Endothelial cell of umbilical vein (primary cell): Measurements from ENCODE around the gene TTC23L. TPM values are rescaled to one million over a fixed set of nuclear protein-coding genes. Genes with fewer than 3 reads are reported as not detected.

Source experiments
- BruUV-seq: library from RNA; stranded (reverse); fragments of 400-500 nt; replicated peaks from 2 replicates; lab custom pipeline; 2021; lab: Mats Ljungman, UMichigan
- CTCF ChIA-PET: fragments of 300-600, 350-600 bp; sonication (Branson Sonifier 250); formaldehyde crosslinking; loops from one replicate; lab custom pipeline; 2021; ENCODE audit warnings: antibody characterized with exemption, inconsistent platforms; lab: Charles Lee
- POLR2A ChIA-PET: fragments of 300-600, 350-600 bp; sonication (Branson Sonifier 250); formaldehyde crosslinking; loops from one replicate; lab custom pipeline; 2021; ENCODE audit warnings: antibody characterized with exemption, inconsistent platforms; lab: Charles Lee
- DNase-seq: peaks from one replicate; pipeline ENCODE4 v3.0.0-alpha.2; 2011; ENCODE audit warnings: low read depth, low spot score
- FAIRE-seq: peaks from 2 replicates; lab custom pipeline; 2011; peaks lifted over from hg19 to GRCh38; lab: Jason Lieb, UNC
- H2AFZ ChIP-seq: 2 replicates; pipeline ENCODE4 v1.6.0; 2012; ENCODE audit warnings: low read depth, low read length, control low read depth, inconsistent platforms
- H3K27ac ChIP-seq: 2 replicates; pipeline ENCODE4 v1.5.1; 2011; ENCODE audit warnings: low read depth, mild to moderate bottlenecking, control low read depth, low read length, moderate library complexity; ENCODE audit not compliant: insufficient read depth
- H3K27me3 ChIP-seq, 2 experiments: 2 replicates each; pipeline versions ENCODE4 v1.6.0 to v1.6.1; 2011; ENCODE audit warnings: low read length in 2 of 2, mixed read lengths in 1 of 2; ENCODE audit not compliant: control insufficient read depth in 2 of 2, insufficient read depth in 2 of 2
- H3K36me3 ChIP-seq, 2 experiments: 2 replicates in 1 of 2; 3 replicates in 1 of 2; pipeline ENCODE4 v1.5.1; 2011; ENCODE audit warnings: low read length in 2 of 2, mild to moderate bottlenecking in 1 of 2, moderate library complexity in 1 of 2; ENCODE audit not compliant: control insufficient read depth in 2 of 2, insufficient read depth in 2 of 2; ENCODE audit errors: extremely low read depth in 1 of 2
- H3K4me1 ChIP-seq: 3 replicates; pipeline ENCODE4 v1.5.1; 2011; ENCODE audit warnings: mild to moderate bottlenecking, low read length; ENCODE audit not compliant: control insufficient read depth, insufficient read depth; ENCODE audit errors: extremely low read depth
- H3K4me2 ChIP-seq: 2 replicates; pipeline ENCODE4 v1.6.1; 2011; ENCODE audit warnings: low read length, control low read depth, mixed read lengths; ENCODE audit not compliant: insufficient read depth
- H3K4me3 ChIP-seq, 3 experiments: fragments of 200-600 bp in 1 of 3; sonication (generic), shearing (Covaris generic) in 1 of 3; replicated peaks in 1 of 3; 2 replicates each; pipeline ENCODE4 v1.5.1; 2011 to 2016; ENCODE audit warnings: control low read depth in 3 of 3, low read length in 3 of 3, mild to moderate bottlenecking in 2 of 3, inconsistent platforms in 1 of 3, low read depth in 1 of 3, moderate library complexity in 1 of 3; ENCODE audit not compliant: insufficient read depth in 1 of 3
- H3K79me2 ChIP-seq: 2 replicates; pipeline ENCODE4 v1.6.0; 2012; ENCODE audit warnings: low read length, inconsistent platforms; ENCODE audit not compliant: control insufficient read depth, insufficient read depth
- H3K9ac ChIP-seq: replicated peaks from 2 replicates; pipeline ENCODE3; 2011; ENCODE audit warnings: low read length, control low read depth; ENCODE audit not compliant: insufficient read depth; ENCODE audit errors: extremely low read depth
- H3K9me1 ChIP-seq: replicated peaks from 3 replicates; pipeline ENCODE4 v1.6.0; 2011; ENCODE audit warnings: mild to moderate bottlenecking, low read length; ENCODE audit not compliant: control insufficient read depth, insufficient read depth; ENCODE audit errors: extremely low read depth
- H3K9me3 ChIP-seq: replicated peaks from 2 replicates; pipeline ENCODE4 v1.5.1; 2012; ENCODE audit warnings: low read length, inconsistent platforms; ENCODE audit not compliant: control insufficient read depth, insufficient read depth
- H4K20me1 ChIP-seq: replicated peaks from 2 replicates; pipeline ENCODE3; 2011; ENCODE audit warnings: mild to moderate bottlenecking, low read length; ENCODE audit not compliant: control insufficient read depth, insufficient read depth; ENCODE audit errors: extremely low read depth
- CTCF ChIP-seq, 2 donors: IDR thresholded peaks; 1 replicate in 1 of 2; 2 replicates in 1 of 2; pipeline ENCODE4 v1.5.1; 2011; ENCODE audit warnings: low read length in 2 of 2, mild to moderate bottlenecking in 2 of 2, moderate library complexity in 2 of 2, control low read depth in 1 of 2, inconsistent platforms in 1 of 2, low read depth in 1 of 2; ENCODE audit not compliant: insufficient read depth in 1 of 2; ENCODE audit errors: extremely low read depth in 1 of 2
- EZH2 ChIP-seq: IDR thresholded peaks from 2 replicates; pipeline ENCODE4 v1.6.1; 2012; ENCODE audit warnings: borderline replicate concordance, low read depth, mild to moderate bottlenecking, moderate library complexity, low read length, inconsistent platforms; ENCODE audit not compliant: severe bottlenecking
- FOS ChIP-seq: IDR thresholded peaks from 2 replicates; pipeline ENCODE4 v1.6.1; 2011; ENCODE audit warnings: mild to moderate bottlenecking, low read length, moderate library complexity, borderline replicate concordance; ENCODE audit not compliant: insufficient read depth
- GATA2 ChIP-seq: IDR thresholded peaks from 2 replicates; pipeline ENCODE4 v1.7.0; 2011; ENCODE audit warnings: low read depth, mild to moderate bottlenecking, moderate library complexity, mixed read lengths, low read length; ENCODE audit not compliant: insufficient read length, insufficient read depth
- JUN ChIP-seq: IDR thresholded peaks from 2 replicates; pipeline ENCODE4 v1.6.1; 2011; ENCODE audit warnings: borderline replicate concordance, low read depth; ENCODE audit not compliant: insufficient read length, insufficient read depth
- MAX ChIP-seq: IDR thresholded peaks from 2 replicates; pipeline ENCODE4 v1.6.1; 2011; ENCODE audit not compliant: insufficient read depth, insufficient read length
- MYC ChIP-seq: IDR thresholded peaks from one replicate; pipeline ENCODE4 v1.6.1; 2011; ENCODE audit warnings: mild to moderate bottlenecking, low read depth, low read length
- POLR2A ChIP-seq: IDR thresholded peaks from 2 replicates; pipeline ENCODE4 v1.6.1; 2012; ENCODE audit warnings: low read depth, mild to moderate bottlenecking, control low read depth, low read length
- POLR2AphosphoS5 ChIP-seq: IDR thresholded peaks from 2 replicates; pipeline ENCODE4 v1.6.1; 2012; ENCODE audit warnings: low read depth, mild to moderate bottlenecking, control low read depth, low read length, moderate library complexity; ENCODE audit not compliant: insufficient read depth
- dilution Hi-C: fragments of 300-500 bp; cut with MboI; formaldehyde crosslinking; loops from one replicate; pipeline ENCODE4 v1.15.0; 2019; ENCODE audit warnings: low sequenced_read_pairs; ENCODE audit not compliant: extremely low pct_ligation_motif_present
- intact Hi-C: fragments of 100-400 bp; cut with micrococcal nuclease; formaldehyde crosslinking; loops from one replicate; pipeline ENCODE4 v1.10.0; 2022
- polyA plus RNA-seq, 4 experiments: library from polyadenylated mRNA; depleted of rRNA in 3 of 4; stranded (reverse) in 3 of 4; unstranded in 1 of 4; fragments of >200 nt; gene quantifications; 2 replicates each; pipeline versions ENCODE4 v1.2.1 to v1.2.3, GENCODE V29; 2011 to 2012; ENCODE audit warnings: missing spikeins in 1 of 4
- total RNA-seq: library from RNA; stranded (reverse); gene quantifications from 2 replicates; pipeline ENCODE4 v1.2.3, GENCODE V29; 2021

Gene TTC23L
- total and polyA plus RNA-seq, 2 donors (not counting 3 experiments of a cell fraction or from before 2014, with no cell fraction given) = not detected

GRCh38 chr5:34857894-34858293, 18.9 kb downstream of the TTC23L start:
- Histone ChIP-seq H2AFZ (no peak overlapping the region), H3K27ac (no peak overlapping the region), H3K4me3 (no peak overlapping the region), H4K20me1 (no peaks in the 10 kb centered on the region), H3K4me1 (peaks cover 5% of the 10 kb centered on the region), H3K36me3 (no peaks in the 10 kb centered on the region), H3K27me3 (peaks cover 0 to 9% of the 10 kb centered on the region in 2 experiments), H3K4me2 (no peak overlapping the region), H3K79me2 (no peaks in the 10 kb centered on the region), H3K9me1 (no peaks in the 10 kb centered on the region), H3K9ac (no peak overlapping the region), H3K9me3 (no peaks in the 10 kb centered on the region)
- CTCF ChIA-PET = interaction anchor here (0.7 to 2.2 kb wide), 2 partner anchors 9 to 14 kb away, joined by 3 to 8 read pairs; no protein-coding TSS in a partner anchor
- dilution Hi-C loops = no loop called here
- no peak for DNase-seq
- intact Hi-C loops = no loop called here
- no TSS peak for BruUV-seq
- POLR2A ChIA-PET = no interaction called here
- TF ChIP-seq FOS = no peak
- no peak for TF ChIP-seq EZH2
- no peak for TF ChIP-seq GATA2
- TF ChIP-seq CTCF (IDR thresholded peaks at IDR 0.05; ENCODE audit: extremely low read depth in 1 of 2, insufficient read depth in 1 of 2, low read depth in 1 of 2, low read length in 2 of 2) = no peak
- no peak for TF ChIP-seq JUN
- TF ChIP-seq MYC = no peak
- no peak for TF ChIP-seq POLR2A
- TF ChIP-seq POLR2AphosphoS5 = no peak
- no peak for TF ChIP-seq MAX
- no peak for FAIRE-seq
